Adrenal gland (tissue), 12 donors: ENCODE measurements around the gene NRM. TPM values are rescaled to one million over a fixed set of nuclear protein-coding genes. Genes with fewer than 3 reads are reported as not detected.
A peak's percentile ranks its signal among the peaks of the same experiment; 100 is the strongest.

Source experiments
- DNase-seq, 7 donors: peaks; one replicate each; pipeline ENCODE4 v3.0.0-alpha.2; 2019 to 2020
- H3K27ac ChIP-seq, 5 donors: fragments of 200-600 bp; sonication (generic) in 4 of 5; 1 replicate in 3 of 5; 2 replicates in 2 of 5; pipeline versions ENCODE4 v1.5.1 to v1.8.0; 2016 to 2020; ENCODE audit warnings: mild to moderate bottlenecking in 1 of 5
- H3K27me3 ChIP-seq: fragments of 200-600 bp; 2 replicates; pipeline ENCODE4 v1.8.0; 2021
- H3K36me3 ChIP-seq, 2 donors: fragments of 200-600 bp; replicated peaks in 1 of 2; 1 replicate in 1 of 2; 2 replicates in 1 of 2; pipeline versions ENCODE4 v1.5.1 to v1.8.0; 2018 to 2022
- H3K4me1 ChIP-seq, 2 donors: fragments of 200-600 bp; replicated peaks in 1 of 2; 1 replicate in 1 of 2; 2 replicates in 1 of 2; pipeline versions ENCODE4 v1.5.1 to v1.8.0; 2018 to 2021
- H3K4me3 ChIP-seq, 4 donors: fragments of 200-600 bp; sonication (generic) in 3 of 4; one replicate each; pipeline ENCODE4 v1.5.1; 2016 to 2018
- H3K9me3 ChIP-seq, 3 donors: fragments of 200-600 bp; sonication (generic) in 1 of 3; replicated peaks in 1 of 3; 1 replicate in 2 of 3; 2 replicates in 1 of 3; pipeline versions ENCODE4 v1.5.1 to v1.8.0; 2016 to 2021
- CTCF ChIP-seq, 6 experiments: fragments of 450-650 bp in 4 of 6; fragments of 200-600 bp in 2 of 6; sonication (generic) in 1 of 6; IDR thresholded peaks; 1 replicate in 5 of 6; 2 replicates in 1 of 6; pipeline versions ENCODE4 v1.5.1 to v1.8.0; 2016 to 2021; ENCODE audit warnings: antibody characterized with exemption in 6 of 6, mild to moderate bottlenecking in 2 of 6, moderate library complexity in 1 of 6
- POLR2A ChIP-seq, 2 donors: fragments of 450-650 bp; IDR thresholded peaks; one replicate each; pipeline ENCODE4 v1.6.1; 2017; ENCODE audit warnings: antibody characterized with exemption in 2 of 2, mild to moderate bottlenecking in 2 of 2, moderate library complexity in 1 of 2
- WGBS, 4 donors: extraction: QIAGEN DNeasy Blood & Tissue Kit in 2 of 4; methylation state at CpG; one replicate each; pipeline versions ENCODE4 v1.1.5 to v1.1.7; 2013 to 2017; 5-methylcytosine and 5-hydroxymethylcytosine counted together
- intact Hi-C, 2 donors: fragments of 100-400 bp; cut with DNase I; formaldehyde crosslinking; loops; one replicate each; pipeline versions ENCODE4 v1.14.1 to v1.15.0; 2022 to 2023
- polyA plus RNA-seq, 3 donors: library from polyadenylated mRNA; stranded (reverse); fragments of 200-250 nt in 2 of 3; fragments of 350-450 nt in 1 of 3; fragmentation: Illumina TruSeq in 1 of 3; extraction: RNeasy Lipid Tissue Mini Kit (QIAGEN cat#74804) in 1 of 3; gene quantifications; one replicate each; pipeline ENCODE4 v1.2.3, GENCODE V29; 2013 to 2014
- total RNA-seq, 9 donors: library from RNA; depleted of rRNA in 4 of 9; stranded (reverse); fragments of >200 nt in 4 of 9; fragments of 120-200 nt in 1 of 9; fragmentation: NEBNext Ultra II Directional in 1 of 9; extraction: Animal tissue kit (Norgen Biotek cat#: 25700) in 1 of 9; gene quantifications; one replicate each; pipeline versions ENCODE4 v1.1.0 to v1.2.4, GENCODE V29; 2013 to 2023
- donor health status: healthy with polysubstance abuse.
- donor health status: Bipolar disorder and iron deficiency.
- donor health status: DM: yes; HTN: yes; CAD: no.
- donor health status: DM: no; HTN: no; CAD: no.
- donor health status: DM: no; HTN: no; CAD: no.
- donor health status: DM: yes; HTN: yes; CAD: no.

The NRM gene
- total and polyA plus RNA-seq, 12 donors, result 1.8 to 39.3 (median 10.7) TPM

DNA sequence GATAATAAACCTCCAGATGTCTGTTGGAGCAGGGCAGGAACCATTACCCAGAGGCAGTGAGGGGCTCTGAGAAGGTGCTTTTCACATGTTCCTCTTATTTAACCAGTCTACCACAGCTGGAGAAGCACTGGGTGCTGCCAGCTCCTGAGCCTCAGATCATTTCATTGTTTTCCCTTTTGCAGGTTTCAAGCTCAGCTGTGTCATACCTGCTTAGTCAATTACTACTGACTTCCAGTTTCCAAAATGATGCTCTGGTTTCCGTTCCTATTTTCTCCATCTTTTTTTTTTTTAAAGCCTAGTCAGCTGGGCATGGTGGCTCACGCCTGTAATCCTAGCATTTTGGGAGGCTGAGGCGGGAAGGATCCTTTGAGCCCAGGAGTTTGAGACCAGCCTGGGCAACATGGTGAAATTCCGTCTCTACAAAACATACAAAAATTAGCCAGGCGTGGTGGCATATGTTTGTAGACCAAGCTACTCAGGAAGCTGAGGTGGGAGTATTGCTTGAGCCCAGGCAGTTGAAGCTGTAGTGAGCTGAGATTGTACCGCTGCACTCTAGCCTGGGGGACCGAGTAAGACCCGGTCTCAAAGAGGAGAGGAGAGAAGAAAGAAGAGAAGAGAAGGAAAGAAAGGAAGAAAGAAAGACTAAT is 45.0 kb upstream of the NRM start:
- peaks cover 0 to 100% of the 10 kb centered on the region in 2 donors for H3K36me3 ChIP-seq
- 83 to 91% (median 86%) methylated on average over 8 of the region's 8 CpGs for WGBS, 4 donors
- intact Hi-C loops, result no loop called here
- H3K4me1 ChIP-seq, result peaks cover 18 to 48% of the 10 kb centered on the region in 2 donors
- no peak for TF ChIP-seq POLR2A (IDR thresholded peaks at IDR 0.05)
- no peak for TF ChIP-seq CTCF (IDR thresholded peaks at IDR 0.05)
- DNase-seq, result no peak
- H3K4me3 ChIP-seq, result no peak overlapping the region
- H3K27ac ChIP-seq, result no peak overlapping the region
- H3K9me3 ChIP-seq, result no peaks in the 10 kb centered on the region
- H3K27me3 ChIP-seq, result no peaks in the 10 kb centered on the region

DNA sequence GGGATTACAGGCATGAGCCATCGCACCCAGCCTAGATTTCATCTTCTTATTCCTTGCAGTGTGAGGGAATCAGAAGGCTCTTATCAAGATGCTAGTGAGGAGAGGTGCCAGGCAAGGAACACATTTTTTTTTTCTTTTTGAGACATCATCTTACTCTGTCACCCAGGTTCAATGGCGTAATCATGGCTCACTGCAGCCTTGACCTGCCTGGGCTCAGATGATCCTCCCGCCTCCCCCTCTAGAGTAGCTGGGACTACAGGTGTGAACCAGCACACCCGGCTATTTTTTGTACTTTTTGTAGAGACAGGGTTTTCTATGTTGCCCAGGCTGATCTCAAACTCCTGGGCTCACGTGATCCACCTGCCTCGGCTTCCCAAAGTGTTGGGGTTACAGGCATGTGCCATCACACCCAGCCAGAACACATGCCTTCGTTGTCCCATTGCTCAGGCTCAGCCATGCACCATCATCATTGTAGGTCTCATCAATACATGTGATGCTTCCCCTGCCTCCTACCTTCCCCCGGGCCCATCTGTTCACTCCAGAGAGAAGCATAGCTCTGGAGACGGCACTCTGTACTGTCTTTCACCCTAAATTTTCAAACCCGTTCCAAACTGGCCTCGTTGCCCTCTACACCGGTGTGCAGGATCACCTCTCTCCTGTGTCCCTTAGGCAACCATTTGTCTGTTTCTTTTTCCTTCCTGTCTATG is 41.6 kb upstream of the NRM start:
- peaks cover 0 to 100% of the 10 kb centered on the region in 2 donors for H3K36me3 ChIP-seq
- intact Hi-C loops, result no loop called here

GRCh38 chr6:30730601-30731435 is 40.0 kb upstream of the NRM start:
- Histone ChIP-seq H3K36me3 (peaks cover 0 to 99% of the 10 kb centered on the region in 2 donors), H3K4me1 (peaks cover 0 to 23% of the 10 kb centered on the region in 2 donors), H3K4me3 (no peak overlapping the region), H3K9me3 (no peaks in the 10 kb centered on the region), H3K27me3 (no peaks in the 10 kb centered on the region), H3K27ac (peak overlapping the region in 2 of 5 donors; percentile 44 to 59)
- intact Hi-C loops, result no loop called here
- peak in 5 of 6 experiments; percentile 31 to 59 (median 50) for TF ChIP-seq CTCF (IDR thresholded peaks at IDR 0.05)
- TF ChIP-seq POLR2A (IDR thresholded peaks at IDR 0.05), result no peak
- DNase-seq, result peak; percentile 64 to 87 (median 70)
- 49 to 63% (median 51%) methylated on average over 18 to 30 of the region's 30 CpGs for WGBS, 4 donors

More for the DNA sequence above, 41.6 kb upstream of the NRM start:
- Histone ChIP-seq H3K27ac (peak overlapping the region in 2 of 5 donors; percentile 51 to 59), H3K4me3 (no peak overlapping the region), H3K9me3 (no peaks in the 10 kb centered on the region), H3K4me1 (peaks cover 0 to 27% of the 10 kb centered on the region in 2 donors), H3K27me3 (no peaks in the 10 kb centered on the region)
- WGBS, 4 donors, result 79 to 89% (median 80%) methylated on average over 12 of the region's 12 CpGs
- peak in 5 of 7 donors; percentile 46 to 80 (median 69) for DNase-seq
- TF ChIP-seq CTCF (IDR thresholded peaks at IDR 0.05) (no peak), POLR2A (IDR thresholded peaks at IDR 0.05) (no peak)
